ENCODE data around the gene ERN1.
A peak's percentile ranks its signal among the peaks of the same experiment; 100 is the strongest.

ERN1 gene

DNA sequence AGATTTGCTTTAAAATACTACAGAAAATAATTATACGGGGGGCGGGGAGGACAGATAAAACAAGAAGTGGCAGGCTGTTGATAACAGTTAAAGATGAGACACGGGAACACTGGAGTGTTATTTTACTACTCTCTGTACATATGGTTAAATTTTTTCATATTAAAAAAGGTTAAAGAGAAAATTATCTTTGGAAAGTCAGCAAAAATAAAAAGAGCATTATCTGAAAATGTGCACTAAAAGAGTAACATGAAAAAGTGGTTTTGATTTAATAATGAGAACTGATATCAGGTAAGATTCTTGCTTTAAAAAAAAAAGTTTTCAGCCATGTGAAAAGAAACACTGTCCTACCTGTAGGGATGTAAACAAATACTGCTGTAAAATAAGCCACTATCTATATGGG is 46.9 kb downstream of the ERN1 start:
- no peak for DNase-seq

DNA sequence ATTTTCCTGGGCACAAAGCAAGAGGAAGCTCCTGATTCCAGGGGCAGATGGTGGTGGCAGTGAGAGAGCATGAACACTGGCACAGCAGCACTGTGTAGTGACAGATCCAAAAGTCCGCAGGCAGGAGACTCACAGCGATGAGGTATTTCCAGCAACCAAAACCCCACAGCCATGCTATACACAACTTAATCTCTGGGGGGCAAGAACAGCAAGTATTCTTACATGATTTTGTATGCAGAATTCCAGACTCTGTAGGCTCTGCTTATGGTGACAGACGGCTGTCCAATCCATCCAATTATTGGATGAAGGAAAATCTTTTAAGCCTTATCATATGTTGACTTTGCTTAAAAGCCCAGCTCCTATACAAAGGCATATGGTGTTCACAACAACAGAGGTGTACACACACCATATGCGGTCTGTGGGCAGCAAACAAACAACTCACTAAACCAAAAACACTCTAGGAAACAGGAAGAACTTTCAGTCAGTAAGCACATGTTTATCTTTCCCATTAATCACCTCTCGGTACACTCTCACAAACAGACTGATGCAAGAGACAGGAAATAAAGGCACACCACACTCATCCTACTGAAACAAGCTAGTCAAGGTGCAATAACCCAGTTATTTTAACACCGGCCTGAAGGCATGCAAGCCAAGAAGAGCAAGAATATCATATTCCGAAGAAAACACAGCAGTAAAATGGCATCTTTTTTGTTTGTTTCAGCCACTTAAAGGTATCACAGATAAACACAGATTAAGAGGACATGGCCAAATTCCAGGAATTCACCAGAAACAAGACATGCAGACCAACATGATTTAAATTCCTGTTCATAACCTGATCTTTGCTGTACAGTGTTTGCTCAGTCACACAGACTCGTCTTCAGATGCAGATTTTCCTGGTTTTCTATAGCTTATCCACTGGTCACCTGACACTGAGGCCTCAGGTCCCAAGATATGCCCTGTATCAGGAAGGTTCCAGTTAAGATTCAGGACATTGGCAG is 47.8 kb downstream of the ERN1 start:
- DNase-seq = no peak

DNA sequence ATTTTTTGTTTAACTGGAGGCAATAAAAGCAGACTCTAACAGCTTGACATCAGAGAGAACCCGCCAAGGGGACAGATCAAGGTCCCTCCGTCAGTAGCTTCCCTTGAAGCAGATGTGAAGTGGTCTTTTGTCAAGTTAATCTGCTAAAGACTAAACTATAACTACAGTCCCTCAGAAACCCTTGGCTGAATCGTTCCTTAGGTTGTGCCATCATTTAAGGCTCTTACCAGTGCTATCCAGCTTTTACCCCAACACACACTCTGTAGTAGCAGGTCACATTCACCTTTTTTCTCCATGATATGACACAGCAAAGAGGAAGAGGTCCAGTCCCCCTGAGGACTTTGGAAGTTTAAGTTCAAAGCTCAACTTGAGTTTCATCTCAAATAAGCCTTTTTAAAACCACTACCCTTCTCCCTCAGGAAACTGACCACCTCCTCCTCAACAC is 49.7 kb downstream of the ERN1 start:
- DNase-seq = no peak

DNA sequence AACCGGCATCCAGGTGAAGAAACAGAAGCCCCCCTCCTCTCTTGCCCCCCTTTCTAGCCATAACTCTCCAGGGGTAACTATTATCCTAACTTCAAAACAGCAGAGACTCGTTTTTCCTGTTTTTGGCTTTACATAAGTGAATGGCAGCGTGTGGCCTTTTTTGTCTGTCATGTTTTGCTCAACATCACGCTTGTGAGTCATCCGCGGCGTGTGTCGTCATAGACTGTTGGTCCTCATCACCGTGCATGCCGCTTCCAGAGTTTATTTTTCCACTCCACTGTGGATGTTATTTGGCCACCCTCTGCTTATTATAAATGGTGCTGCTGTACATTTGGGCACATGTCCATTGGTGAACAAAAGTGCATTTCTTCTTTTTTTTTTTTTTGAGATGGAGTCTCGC is 52.6 kb downstream of the ERN1 start:
- DNase-seq = no peak

DNA sequence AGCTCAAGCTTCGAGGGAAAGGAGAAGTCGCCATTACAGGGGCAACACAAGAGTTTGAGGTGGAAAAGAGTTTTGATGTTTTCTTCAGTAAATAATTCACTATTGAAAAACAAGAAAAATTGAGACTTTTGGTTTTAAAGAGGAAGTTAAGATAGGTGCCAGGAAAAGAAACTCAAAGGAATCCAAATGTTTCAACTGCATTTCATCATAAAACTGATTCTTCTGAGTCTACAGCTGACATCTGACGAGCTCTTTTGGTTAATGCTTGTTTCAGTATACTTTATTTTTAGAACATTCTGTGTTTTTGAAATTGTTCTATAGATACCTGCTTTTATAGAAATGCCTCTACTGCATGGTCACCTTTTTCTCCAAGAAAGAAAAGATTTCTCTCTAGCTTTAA is 54.0 kb downstream of the ERN1 start:
- no peak for DNase-seq

DNA sequence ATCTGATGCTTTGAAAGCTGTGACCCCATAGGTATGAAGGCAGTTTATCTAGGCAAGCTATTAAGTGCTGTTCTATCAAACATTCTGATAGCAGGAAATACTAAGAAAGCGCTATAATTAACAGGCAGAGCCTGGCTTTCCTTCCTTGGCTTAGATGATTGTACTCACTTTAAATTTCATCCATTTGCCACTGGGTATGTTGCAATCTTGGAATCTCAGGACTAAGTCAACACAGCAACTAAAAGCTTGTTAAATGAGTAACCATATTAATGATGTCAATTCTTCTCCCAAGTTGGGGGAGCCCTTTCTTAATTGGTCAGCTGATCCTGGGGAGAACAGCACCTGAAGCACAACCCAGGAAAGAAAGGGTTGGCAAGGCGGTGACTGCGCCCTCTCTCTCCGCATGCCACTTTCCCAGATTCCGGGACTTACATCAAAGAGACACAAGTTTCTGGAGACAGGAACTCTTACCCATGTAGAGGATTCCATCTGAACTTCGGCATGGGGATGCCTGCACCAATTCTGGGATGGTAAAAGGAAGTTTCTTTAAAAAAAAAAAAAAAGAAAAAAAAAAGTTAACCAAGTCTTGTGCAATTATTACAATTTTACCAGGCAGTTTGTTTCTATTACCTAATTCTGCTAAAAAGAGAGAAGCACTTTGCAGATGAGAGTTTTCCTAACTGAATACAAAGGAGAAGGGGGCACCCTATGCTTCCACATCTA is 55.1 kb downstream of the ERN1 start:
- no peak for DNase-seq

DNA sequence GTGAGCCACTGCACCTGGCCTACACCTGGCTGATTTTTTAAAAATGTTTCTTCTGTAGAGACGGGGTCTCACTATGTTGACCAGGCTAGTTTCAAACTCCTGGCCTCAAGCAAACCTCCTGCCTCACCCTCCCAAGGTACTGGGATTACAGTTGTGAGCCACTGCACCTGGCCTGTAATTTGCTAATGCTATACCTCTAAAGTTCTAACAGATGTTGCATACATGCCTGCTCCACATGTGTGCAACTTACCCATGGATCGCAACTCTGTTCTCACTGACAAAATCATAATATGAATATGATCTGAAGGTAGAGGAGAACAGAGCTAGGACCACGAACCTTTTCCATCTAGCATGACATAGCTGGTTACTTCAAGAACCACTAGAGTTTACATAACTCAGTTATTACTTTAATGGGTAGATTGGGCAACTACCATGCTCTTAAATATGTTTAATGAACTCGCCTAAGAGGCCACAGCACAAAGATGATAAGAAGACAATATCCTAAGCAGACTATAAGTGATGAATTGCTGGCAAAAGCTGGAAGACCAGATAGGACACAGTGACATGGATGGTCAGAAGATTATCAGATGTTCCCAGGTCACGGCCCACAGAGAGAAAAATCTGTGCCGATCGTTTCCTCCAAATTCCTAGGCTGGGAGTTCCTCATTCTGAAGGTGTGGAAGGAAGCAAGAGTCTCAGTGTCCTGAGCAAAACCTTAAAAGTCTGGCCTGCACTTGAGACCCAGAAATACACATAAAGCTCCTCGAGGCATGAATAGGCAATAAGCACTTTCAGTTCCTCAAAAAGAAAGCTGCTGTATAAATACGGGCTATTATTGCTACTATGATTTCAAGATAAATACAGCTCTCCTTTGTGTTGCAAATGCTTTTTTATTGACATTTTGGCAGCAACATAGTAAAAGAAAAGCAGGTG is 55.9 kb downstream of the ERN1 start:
- DNase-seq = no peak

DNA sequence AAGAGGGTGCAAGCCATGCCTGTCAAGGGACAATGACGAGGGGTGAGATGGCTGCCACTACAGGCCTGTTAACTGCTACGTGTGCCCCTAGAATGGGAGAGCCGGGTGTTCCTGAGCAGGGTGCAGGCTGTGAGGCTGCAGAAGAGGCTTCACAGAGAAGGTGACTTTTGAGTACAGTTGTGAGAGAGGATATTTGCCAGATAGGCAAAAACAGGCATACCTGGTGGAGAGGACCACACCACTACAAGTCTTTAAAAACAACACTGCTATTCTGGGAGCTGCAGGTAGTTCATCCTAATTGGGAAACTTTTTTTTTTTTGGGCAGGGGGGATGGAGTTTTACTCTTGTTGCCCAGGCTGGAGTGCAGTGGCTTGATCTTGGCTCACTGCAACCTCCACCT is 58.8 kb downstream of the ERN1 start:
- DNase-seq = no peak

- no peak for DNase-seq
These were observed 59.7 kb downstream of the ERN1 start for GRCh38 chr17:64070213-64070612.

- no peak for DNase-seq
These were observed 60.8 kb downstream of the ERN1 start for GRCh38 chr17:64069143-64069542.

DNA sequence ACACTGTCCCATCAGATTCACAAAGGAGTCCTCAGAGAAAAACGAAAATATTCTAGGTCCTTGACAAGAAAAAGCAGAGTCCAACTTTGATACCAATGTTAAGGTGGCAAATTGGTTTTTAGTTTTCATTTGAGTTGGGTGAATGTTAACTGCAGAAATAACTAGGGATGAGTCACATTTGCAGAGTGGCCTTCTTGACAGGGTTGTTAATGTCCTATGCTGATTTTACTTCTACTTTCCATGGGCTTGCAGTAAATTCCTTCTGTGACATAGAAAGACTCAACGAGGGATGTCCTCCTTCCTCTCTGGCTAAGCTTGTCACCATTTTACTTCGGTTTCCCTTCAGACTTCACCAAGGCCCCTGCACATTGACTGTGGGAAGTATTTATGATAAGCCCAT is 62.3 kb downstream of the ERN1 start:
- no peak for DNase-seq

GRCh38 chr17:64066716-64067115 is 63.2 kb downstream of the ERN1 start:
- no peak for DNase-seq

DNA sequence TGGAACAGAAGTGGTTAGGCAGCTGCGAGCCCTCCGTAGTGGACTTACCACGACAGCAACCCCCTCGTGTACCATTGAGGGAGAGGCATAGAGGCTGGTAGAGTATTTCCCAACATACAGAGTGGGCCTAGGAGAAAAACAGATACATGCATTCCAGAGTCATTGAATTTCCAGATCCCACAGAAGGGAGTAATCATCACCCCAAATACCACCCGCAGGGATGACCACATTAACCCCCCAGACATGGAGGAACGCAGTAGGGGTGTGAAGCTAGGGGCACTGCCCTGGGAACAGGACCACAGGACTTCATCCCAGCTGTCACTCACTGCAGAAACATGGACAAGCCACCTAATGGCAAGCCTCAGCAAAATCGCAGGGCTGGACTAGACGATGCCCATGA is 64.8 kb downstream of the ERN1 start:
- DNase-seq = no peak

DNA sequence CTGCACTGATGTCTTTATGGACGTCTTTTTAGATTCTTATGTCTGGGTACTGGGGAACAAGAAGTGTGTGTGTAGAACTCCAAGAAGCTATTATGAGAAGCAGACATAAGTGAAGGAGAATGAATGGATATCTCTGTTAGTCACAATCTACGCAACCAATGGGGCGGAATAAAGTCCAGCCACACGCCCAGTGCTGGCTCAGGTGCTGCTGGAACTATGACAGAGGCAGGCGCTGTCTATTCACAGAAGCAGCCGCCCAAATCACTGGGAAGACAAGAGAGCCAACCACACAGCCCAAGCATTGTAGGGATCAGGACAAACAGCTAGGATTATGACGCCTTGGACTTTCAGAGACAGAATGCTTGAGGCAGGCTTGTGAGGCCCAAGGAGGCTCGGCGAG is 65.6 kb downstream of the ERN1 start:
- DNase-seq = no peak

GRCh38 chr17:64063766-64064224 is 66.1 kb downstream of the ERN1 start:
- DNase-seq = peak; percentile 43

GRCh38 chr17:64063088-64063487 is 66.9 kb downstream of the ERN1 start:
- DNase-seq = no peak

DNA sequence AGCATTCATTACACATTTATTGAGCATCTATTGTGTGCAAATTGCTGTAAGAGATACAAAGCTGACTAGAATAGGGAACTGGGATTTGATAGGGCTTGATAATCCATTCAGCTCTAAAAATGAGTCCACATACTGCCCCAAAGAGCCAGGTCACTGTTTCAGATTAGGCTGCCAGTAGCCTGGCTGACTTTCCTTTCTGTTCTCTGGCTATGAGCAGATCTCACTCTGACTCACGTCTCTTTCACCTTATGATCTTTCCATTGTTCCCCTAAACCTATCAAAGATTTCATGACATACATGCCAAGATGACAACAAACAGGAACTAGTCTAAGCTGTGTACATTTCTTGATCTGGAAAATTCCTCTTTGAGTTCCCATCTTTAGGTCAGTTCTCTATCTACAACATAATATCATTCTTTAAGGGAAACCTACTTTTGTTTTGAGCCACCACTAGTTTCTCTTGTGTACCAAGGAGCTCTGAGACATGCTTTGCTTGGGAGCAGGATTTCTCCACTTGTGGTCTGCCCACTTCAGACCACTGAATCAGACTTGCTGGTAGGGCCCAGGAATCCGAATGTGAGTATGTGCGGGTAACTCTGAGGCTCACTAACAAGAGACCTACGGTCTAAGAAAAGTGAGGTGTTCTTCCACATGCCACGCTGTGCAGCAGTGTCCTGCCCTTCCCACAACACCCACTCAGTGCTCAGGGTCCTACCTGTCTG is 68.6 kb downstream of the ERN1 start:
- no peak for DNase-seq

- DNase-seq = no peak
These were observed 69.6 kb downstream of the ERN1 start for GRCh38 chr17:64060331-64060730.

DNA sequence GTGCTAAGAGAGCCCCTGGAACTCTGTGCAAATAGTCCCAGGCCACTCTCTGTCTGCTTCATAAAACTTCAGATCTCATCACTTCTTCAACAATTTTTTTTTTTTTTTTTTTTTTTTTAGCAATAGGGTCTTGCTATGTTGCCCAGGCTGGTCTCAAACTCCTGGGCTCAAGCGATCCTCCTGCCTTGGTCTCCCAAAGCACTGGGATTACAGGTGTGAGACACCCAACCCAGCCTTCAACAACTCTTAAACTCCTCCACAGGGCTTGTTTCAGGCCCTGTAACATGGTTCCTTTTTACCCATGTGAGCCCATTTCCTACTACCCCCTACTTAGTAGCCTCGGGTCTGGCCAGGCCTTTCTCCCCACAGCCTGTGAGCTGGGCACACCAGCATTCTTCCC is 70.2 kb downstream of the ERN1 start:
- no peak for DNase-seq

GRCh38 chr17:64058621-64059020 is 71.3 kb downstream of the ERN1 start:
- no peak for DNase-seq

GRCh38 chr17:64057701-64058263 is 72.2 kb downstream of the ERN1 start:
- no peak for DNase-seq
